DOHH2 (cell line): Measurements from ENCODE around the gene CDK4.

Experiments used
- H3F3A ChIP-seq: fragments of 200-600 bp; sonication (generic), shearing (Covaris generic); 2 replicates; pipeline ENCODE4 v1.6.0; 2016; ENCODE audit warnings: antibody characterized with exemption, mild to moderate bottlenecking; ENCODE audit not compliant: control insufficient read depth, insufficient read depth
- H3K27ac ChIP-seq: fragments of 200-600 bp; sonication (generic); 2 replicates; pipeline ENCODE4 v1.5.1; 2014; ENCODE audit warnings: low read depth, mild to moderate bottlenecking, low read length, moderate library complexity
- H3K27me3 ChIP-seq: fragments of 200-600 bp; sonication (generic); 2 replicates; pipeline ENCODE4 v1.6.1; 2014; ENCODE audit warnings: mild to moderate bottlenecking, low read length, mixed read lengths; ENCODE audit not compliant: control insufficient read depth
- H3K36me3 ChIP-seq: fragments of 200-600 bp; sonication (generic); 2 replicates; pipeline ENCODE4 v1.6.1; 2014; ENCODE audit warnings: mild to moderate bottlenecking, low read length, moderate library complexity, mixed read lengths; ENCODE audit not compliant: control insufficient read depth
- H3K4me1 ChIP-seq: fragments of 200-600 bp; sonication (generic); 2 replicates; pipeline ENCODE4 v1.6.1; 2014; ENCODE audit warnings: mild to moderate bottlenecking, low read length, mixed read lengths; ENCODE audit not compliant: control insufficient read depth
- H3K4me2 ChIP-seq: fragments of 200-600 bp; sonication (generic); 2 replicates; pipeline ENCODE4 v1.6.0; 2014; ENCODE audit warnings: mild to moderate bottlenecking, low read length, moderate library complexity
- H3K4me3 ChIP-seq: fragments of 200-600 bp; sonication (generic); 2 replicates; pipeline ENCODE4 v1.5.1; 2014; ENCODE audit warnings: mild to moderate bottlenecking, low read length, mixed read lengths
- H3K79me2 ChIP-seq: fragments of 200-600 bp; sonication (generic); 2 replicates; pipeline ENCODE4 v1.6.1; 2014; ENCODE audit warnings: mild to moderate bottlenecking, low read length, mixed read lengths; ENCODE audit not compliant: control insufficient read depth
- H3K9me2 ChIP-seq: fragments of 200-600 bp; sonication (generic); replicated peaks from 2 replicates; pipeline ENCODE4 v1.6.1; 2014; ENCODE audit warnings: mild to moderate bottlenecking, low read length, mixed read lengths; ENCODE audit not compliant: control insufficient read depth
- H3K9me3 ChIP-seq: fragments of 200-600 bp; sonication (generic); 2 replicates; pipeline ENCODE4 v1.6.1; 2014; ENCODE audit warnings: antibody characterized with exemption, low read length, mixed read lengths; ENCODE audit not compliant: control insufficient read depth, insufficient read depth
- H4K20me1 ChIP-seq: fragments of 200-600 bp; sonication (generic); 2 replicates; pipeline ENCODE4 v1.6.0; 2014; ENCODE audit warnings: low read depth, mild to moderate bottlenecking, antibody characterized with exemption, low read length, moderate library complexity; ENCODE audit not compliant: control insufficient read depth, insufficient read depth
- CTCF ChIP-seq: fragments of 200-600 bp; sonication (generic); IDR thresholded peaks from one replicate; pipeline ENCODE4 v1.5.1; 2014; ENCODE audit warnings: antibody characterized with exemption, mild to moderate bottlenecking, low read depth, low read length; ENCODE audit not compliant: poor library complexity, severe bottlenecking
- EZH2phosphoT487 ChIP-seq: fragments of 200-600 bp; sonication (generic); IDR thresholded peaks from 2 replicates; pipeline ENCODE4 v1.6.1; 2017; ENCODE audit warnings: borderline replicate concordance, mild to moderate bottlenecking, antibody characterized with exemption, low read length, moderate library complexity, mixed read lengths

CDK4 gene

DNA sequence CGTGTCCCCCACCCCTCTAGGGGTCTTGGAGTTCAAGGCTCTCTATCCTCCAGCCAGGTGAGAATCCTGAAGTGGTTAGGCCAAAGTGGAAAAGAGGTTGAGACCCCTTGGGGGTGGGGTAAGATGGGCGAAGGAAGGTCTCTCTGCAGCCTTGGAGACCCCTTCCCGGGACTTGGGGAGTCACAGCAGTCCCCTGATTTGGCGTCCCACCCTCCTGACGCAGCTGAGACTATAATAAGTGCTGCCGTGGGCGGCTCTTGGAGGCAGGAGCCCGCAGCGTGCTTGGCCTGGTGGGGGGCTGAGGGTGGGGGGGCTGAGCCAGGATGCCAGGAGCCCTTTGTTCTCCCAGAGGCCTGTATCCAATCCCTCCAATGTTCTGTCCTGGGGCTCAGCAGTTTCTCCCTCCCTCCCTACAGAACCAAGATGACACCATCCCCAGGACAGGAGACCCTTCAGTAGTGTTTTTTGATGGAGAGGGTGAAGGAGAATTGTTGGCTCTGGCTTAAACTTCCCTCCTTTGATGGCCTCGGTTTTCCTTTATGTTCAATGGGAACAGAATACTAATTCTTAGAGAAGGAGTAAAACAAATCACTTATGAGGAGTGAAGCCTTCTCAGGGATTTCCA, 12.1 kb downstream of the CDK4 start:
- peak overlapping the region; percentile 93 for H3K4me2 ChIP-seq
- H3K4me1 ChIP-seq = peaks cover 49% of the 10 kb centered on the region
- no peaks in the 10 kb centered on the region for H4K20me1 ChIP-seq
- H3K36me3 ChIP-seq = peaks cover 1% of the 10 kb centered on the region; the same call in 1 of the 2 replicates
- H3K27ac ChIP-seq = no peak overlapping the region
- no peaks in the 10 kb centered on the region for H3K9me2 ChIP-seq
- peaks cover 2% of the 10 kb centered on the region; the same call in 1 of the 2 replicates for H3F3A ChIP-seq
- H3K79me2 ChIP-seq = peaks cover 33% of the 10 kb centered on the region
- TF ChIP-seq CTCF (no peak), EZH2phosphoT487 (no peak)
- H3K27me3 ChIP-seq = no peaks in the 10 kb centered on the region
- no peaks in the 10 kb centered on the region for H3K9me3 ChIP-seq
- no peak overlapping the region for H3K4me3 ChIP-seq

- Histone ChIP-seq H3K79me2 (peaks cover 32% of the 10 kb centered on the region), H3K4me3 (no peak overlapping the region), H3F3A (peaks cover 2% of the 10 kb centered on the region; the same call in 1 of the 2 replicates), H3K9me3 (no peaks in the 10 kb centered on the region), H3K4me1 (peaks cover 49% of the 10 kb centered on the region), H3K27me3 (no peaks in the 10 kb centered on the region), H3K27ac (no peak overlapping the region), H4K20me1 (no peaks in the 10 kb centered on the region), H3K4me2 (peak overlapping the region; percentile 17; the same call in 1 of the 2 replicates), H3K36me3 (peaks cover 3% of the 10 kb centered on the region; the same call in 1 of the 2 replicates), H3K9me2 (no peaks in the 10 kb centered on the region)
- TF ChIP-seq EZH2phosphoT487 (no peak), CTCF (no peak)
Observed at GRCh38 chr12:57739387-57739786, 12.7 kb downstream of the CDK4 start.

- Histone ChIP-seq H3K79me2 (peaks cover 32% of the 10 kb centered on the region), H3K9me2 (no peaks in the 10 kb centered on the region), H3F3A (peaks cover 2% of the 10 kb centered on the region; the same call in 1 of the 2 replicates), H3K9me3 (no peaks in the 10 kb centered on the region), H3K27me3 (no peaks in the 10 kb centered on the region), H4K20me1 (no peaks in the 10 kb centered on the region), H3K36me3 (peaks cover 9% of the 10 kb centered on the region; the same call in 1 of the 2 replicates), H3K4me3 (no peak within 1 kb of the TSS), H3K27ac (no peak within 1 kb of the TSS), H3K4me1 (peaks cover 42% of the 10 kb centered on the region), H3K4me2 (peak within 1 kb of the TSS; percentile 17; the same call in 1 of the 2 replicates)
- TF ChIP-seq CTCF (no peak), EZH2phosphoT487 (no peak)
Observed at GRCh38 chr12:57738661-57739237, 13.4 kb downstream of the CDK4 start, which contains the start of gene AGAP2. Gene AGAP2, minus strand, starts transcription at chr12:57738742. Its CDS starts 496 bp downstream, at chr12:57738246.
